ENCODE measurements around the gene TMC1.

Gene TMC1

DNA sequence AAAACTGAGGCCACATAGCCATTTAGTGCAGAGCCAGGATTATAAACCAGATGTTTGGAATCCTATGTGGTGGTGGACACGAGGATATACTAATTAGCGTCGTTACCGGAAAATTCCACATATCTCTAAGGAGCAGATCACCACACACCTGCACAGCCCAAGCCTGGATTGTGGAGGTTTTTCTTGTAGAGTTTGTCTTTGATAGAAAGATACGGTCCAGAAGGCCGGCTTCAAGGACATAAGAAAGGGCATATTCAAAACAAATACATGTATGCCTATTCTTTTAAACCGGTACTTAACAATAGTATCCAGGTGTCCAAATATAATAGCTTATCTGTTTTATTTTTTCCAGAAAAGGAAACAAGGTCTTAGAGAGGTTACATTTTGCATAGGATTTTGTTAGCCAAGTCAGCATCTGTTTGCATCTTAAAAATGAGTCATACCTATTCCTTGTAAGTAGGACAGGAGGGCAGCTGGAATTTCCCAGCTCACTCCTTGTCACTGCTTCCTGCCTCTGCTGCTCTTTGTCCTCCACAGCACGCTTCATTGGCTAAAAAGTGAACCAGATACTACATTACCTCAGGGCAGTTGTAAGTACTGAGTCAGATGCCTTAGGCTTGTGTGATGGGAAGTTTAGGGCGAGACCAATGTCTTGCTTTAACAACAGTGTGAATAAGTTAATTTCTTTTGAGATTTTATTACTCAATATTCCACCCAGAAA lies 3.6 kb downstream of the TMC1 start:
- TF ChIP-seq, protein P1, sequence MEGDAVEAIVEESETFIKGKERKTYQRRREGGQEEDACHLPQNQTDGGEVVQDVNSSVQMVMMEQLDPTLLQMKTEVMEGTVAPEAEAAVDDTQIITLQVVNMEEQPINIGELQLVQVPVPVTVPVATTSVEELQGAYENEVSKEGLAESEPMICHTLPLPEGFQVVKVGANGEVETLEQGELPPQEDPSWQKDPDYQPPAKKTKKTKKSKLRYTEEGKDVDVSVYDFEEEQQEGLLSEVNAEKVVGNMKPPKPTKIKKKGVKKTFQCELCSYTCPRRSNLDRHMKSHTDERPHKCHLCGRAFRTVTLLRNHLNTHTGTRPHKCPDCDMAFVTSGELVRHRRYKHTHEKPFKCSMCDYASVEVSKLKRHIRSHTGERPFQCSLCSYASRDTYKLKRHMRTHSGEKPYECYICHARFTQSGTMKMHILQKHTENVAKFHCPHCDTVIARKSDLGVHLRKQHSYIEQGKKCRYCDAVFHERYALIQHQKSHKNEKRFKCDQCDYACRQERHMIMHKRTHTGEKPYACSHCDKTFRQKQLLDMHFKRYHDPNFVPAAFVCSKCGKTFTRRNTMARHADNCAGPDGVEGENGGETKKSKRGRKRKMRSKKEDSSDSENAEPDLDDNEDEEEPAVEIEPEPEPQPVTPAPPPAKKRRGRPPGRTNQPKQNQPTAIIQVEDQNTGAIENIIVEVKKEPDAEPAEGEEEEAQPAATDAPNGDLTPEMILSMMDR (IDR thresholded peaks at IDR 0.05): no peak
- intact Hi-C loops (cut with DNase I; ENCODE audit: low total_unique reads): no loop called here

DNA sequence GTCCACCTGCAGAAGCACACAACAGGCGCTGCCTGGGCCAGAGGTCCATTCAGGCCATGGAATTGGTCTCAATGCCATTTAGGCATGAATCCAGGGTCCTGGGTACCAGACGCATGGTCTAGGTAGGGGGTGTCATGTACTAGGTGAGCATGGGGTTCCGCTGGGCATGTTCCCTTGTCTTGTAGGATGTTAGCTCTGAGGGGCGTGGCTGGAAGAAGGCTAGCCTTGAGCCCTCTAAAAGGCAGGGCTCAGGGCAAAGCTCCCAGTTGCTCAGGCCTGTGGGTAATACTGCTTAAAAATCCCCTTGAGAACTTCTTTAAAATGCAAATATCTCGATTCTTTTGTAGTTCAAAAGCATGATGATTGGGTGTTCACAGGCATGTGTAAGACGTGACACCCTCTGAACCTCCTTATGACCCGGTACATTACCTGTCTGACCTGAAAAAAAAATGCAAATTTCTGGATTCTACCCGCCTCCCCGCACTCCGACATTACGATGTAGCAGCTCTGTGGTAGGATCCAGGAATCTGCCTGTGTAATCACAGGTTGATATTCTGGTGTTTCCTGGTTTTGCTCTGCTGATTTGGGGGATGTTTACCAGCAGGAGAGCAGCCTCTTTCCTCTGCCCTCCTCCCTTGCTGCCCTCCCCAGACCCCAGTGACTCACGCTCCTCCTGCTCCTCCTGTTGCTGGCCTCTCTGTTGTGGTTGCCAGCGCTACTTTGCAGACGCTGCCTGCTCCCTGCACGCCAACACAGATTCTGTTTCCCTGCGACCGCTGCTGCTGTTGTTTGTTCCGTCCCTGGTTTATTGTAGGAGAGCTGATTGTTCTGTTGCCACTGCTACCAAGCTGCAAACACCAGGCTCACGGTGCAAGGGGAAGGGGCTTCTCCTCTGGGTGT lies 5.7 kb downstream of the TMC1 start:
- TF ChIP-seq, protein P1 (IDR thresholded peaks at IDR 0.05): no peak
- peak; percentile 72 to 79 for DNase-seq
- no peak overlapping the region for H3K4me3 ChIP-seq
- H3K36me3 ChIP-seq: no peaks in the 10 kb centered on the region
- no peaks in the 10 kb centered on the region for H3K9me3 ChIP-seq
- intact Hi-C loops (cut with DNase I; ENCODE audit: low total_unique reads): no loop called here
- no peaks in the 10 kb centered on the region for H3K27me3 ChIP-seq
- peaks cover 0 to 14% (median 7%) of the 10 kb centered on the region in 4 donors for H3K4me1 ChIP-seq
- peak overlapping the region in 1 of 2 donors; percentile 35 for H3K27ac ChIP-seq

More for the DNA sequence above, 3.6 kb downstream of the TMC1 start:
- Histone ChIP-seq H3K9me3 (no peaks in the 10 kb centered on the region), H3K27ac (no peak overlapping the region), H3K4me1 (peaks cover 0 to 14% (median 7%) of the 10 kb centered on the region in 4 donors), H3K36me3 (no peaks in the 10 kb centered on the region), H3K4me3 (no peak overlapping the region), H3K27me3 (no peaks in the 10 kb centered on the region)
- DNase-seq: no peak

DNA sequence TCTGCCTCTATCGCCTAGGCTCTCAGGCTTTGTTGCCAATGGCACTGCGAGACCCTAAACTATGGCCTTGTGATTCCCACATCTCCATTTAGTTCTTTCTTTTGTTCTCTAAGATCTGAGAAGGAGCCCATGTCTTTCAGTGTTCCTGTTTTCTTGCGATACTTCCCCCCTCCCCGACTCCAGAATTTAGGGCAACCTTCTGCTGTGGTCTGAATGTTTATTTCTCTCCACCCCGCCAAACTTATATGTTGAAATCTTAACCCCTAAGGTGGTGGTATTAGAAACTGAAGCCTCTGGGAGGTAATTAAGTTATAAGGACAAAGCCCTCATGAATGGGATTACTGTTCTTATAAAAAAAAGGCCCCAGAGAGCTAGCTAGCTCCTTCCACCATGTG lies 6.4 kb downstream of the TMC1 start:
- no peaks in the 10 kb centered on the region for H3K27me3 ChIP-seq
- peaks cover 0 to 14% (median 7%) of the 10 kb centered on the region in 4 donors for H3K4me1 ChIP-seq
- intact Hi-C loops (cut with DNase I; ENCODE audit: low total_unique reads): no loop called here
- H3K36me3 ChIP-seq: no peaks in the 10 kb centered on the region
- TF ChIP-seq, protein P1 (IDR thresholded peaks at IDR 0.05): no peak
- peak overlapping the region in 1 of 2 donors; percentile 35 for H3K27ac ChIP-seq
- DNase-seq: no peak
- no peak overlapping the region for H3K4me3 ChIP-seq
- no peaks in the 10 kb centered on the region for H3K9me3 ChIP-seq

DNA sequence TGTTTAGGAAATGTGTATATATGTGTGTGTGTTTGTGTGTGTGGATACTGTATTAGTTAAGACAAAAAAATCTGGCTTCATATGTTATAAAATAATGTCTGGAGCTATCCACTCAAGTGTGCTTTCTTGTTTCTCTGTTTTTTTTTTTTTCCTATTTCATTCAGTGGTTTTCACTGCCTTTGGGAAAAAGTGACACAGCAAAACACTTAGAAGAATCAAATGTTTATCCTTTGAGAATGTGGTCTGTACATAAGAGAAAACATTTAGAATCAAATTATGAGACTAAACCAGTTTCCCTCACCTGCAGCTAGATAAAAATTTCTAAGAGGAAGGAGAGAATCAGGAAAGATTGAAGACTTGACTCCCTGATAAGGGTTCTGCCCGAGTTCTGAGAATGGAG lies 8.1 kb downstream of the TMC1 start:
- Histone ChIP-seq H3K9me3 (no peaks in the 10 kb centered on the region), H3K27ac (no peak overlapping the region), H3K4me1 (peaks cover 0 to 14% (median 7%) of the 10 kb centered on the region in 4 donors), H3K36me3 (no peaks in the 10 kb centered on the region), H3K27me3 (no peaks in the 10 kb centered on the region), H3K4me3 (no peak overlapping the region)
- intact Hi-C loops (cut with DNase I; ENCODE audit: low total_unique reads): no loop called here
- no peak for DNase-seq
- TF ChIP-seq, protein P1 (IDR thresholded peaks at IDR 0.05): no peak

DNA sequence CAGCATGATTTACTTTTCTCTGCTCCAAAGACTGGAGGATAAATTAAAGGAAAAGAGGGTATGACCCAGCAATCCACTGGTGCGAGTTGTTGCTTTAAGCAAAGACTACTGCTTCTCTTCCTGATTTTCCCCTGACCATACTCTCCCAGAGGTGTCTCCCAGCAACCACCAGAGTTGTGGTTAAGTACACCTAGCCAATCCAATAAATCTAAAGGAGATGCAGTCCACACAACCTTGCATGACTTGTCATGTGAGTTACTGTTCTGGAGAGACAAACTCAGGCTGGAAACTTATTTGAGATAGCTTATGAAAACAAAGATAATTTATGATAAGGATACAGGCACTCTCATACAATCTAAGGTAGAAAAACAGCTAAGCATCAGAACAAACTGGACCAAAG lies 11.9 kb downstream of the TMC1 start:
- Histone ChIP-seq H3K4me3 (no peak overlapping the region), H3K4me1 (no peaks in the 10 kb centered on the region), H3K27ac (no peak overlapping the region), H3K27me3 (no peaks in the 10 kb centered on the region), H3K9me3 (no peaks in the 10 kb centered on the region), H3K36me3 (no peaks in the 10 kb centered on the region)
- TF ChIP-seq, protein P1 (IDR thresholded peaks at IDR 0.05): no peak
- DNase-seq: no peak
- intact Hi-C loops (cut with DNase I; ENCODE audit: low total_unique reads): no loop called here
